ENCODE measurements around the gene AKAP6. TPM values are rescaled to one million over a fixed set of nuclear protein-coding genes. Genes with fewer than 3 reads are reported as not detected.

Gene AKAP6
- total RNA-seq, 1 donor from 2014 or later, result 8.5 TPM

DNA sequence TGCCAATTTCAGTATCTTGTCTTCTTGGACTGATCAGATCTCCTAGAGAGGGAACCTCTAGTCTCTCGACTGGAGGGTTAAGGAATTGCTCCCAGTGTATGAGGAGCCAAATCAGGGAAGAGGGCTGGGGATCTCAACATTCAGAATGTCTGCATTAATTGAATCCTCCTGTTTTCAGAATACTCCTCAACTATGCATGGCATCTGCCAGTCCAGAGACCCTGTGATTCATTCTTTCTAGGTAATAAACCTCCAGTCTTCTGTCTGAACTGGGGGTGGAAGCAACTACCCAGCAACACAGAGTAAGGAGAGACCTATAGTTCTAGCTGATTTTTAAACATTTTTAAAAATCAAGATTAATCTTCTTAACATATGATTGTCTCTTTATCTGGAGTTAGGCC is 92.7 kb downstream of the AKAP6 start:
- no peak for TF ChIP-seq CTCF (IDR thresholded peaks at IDR 0.05; ENCODE audit: unreplicated experiment)
- Mint-ChIP-seq H3K4me3 (no peak overlapping the region), H3K27me3 (ENCODE audit: low read depth) (no peaks in the 10 kb centered on the region)

GRCh38 chr14:32422440-32422839 is 93.3 kb downstream of the AKAP6 start:
- H3K36me3 Mint-ChIP-seq, result no peaks in the 10 kb centered on the region
- no peak overlapping the region for H3K4me3 Mint-ChIP-seq
- no peak for TF ChIP-seq CTCF (IDR thresholded peaks at IDR 0.05; ENCODE audit: unreplicated experiment)
- no peak overlapping the region for H3K27ac Mint-ChIP-seq
- peaks cover 29% of the 10 kb centered on the region for H3K4me1 Mint-ChIP-seq
- peaks cover 15% of the 10 kb centered on the region for H3K9me3 Mint-ChIP-seq
- no peak for DNase-seq (ENCODE audit: low spot score in 2 of 2, unreplicated experiment in 2 of 2)
- no peaks in the 10 kb centered on the region for H3K27me3 Mint-ChIP-seq (ENCODE audit: low read depth)

More for the DNA sequence above, 92.7 kb downstream of the AKAP6 start:
- Mint-ChIP-seq H3K9me3 (peaks cover 15% of the 10 kb centered on the region), H3K36me3 (no peaks in the 10 kb centered on the region), H3K4me1 (peaks cover 27% of the 10 kb centered on the region), H3K27ac (no peak overlapping the region)
- DNase-seq (ENCODE audit: low spot score in 2 of 2, unreplicated experiment in 2 of 2), result no peak

- Mint-ChIP-seq H3K4me3 (no peak overlapping the region), H3K36me3 (no peaks in the 10 kb centered on the region), H3K27me3 (ENCODE audit: low read depth) (no peaks in the 10 kb centered on the region), H3K27ac (no peak overlapping the region), H3K9me3 (peaks cover 15% of the 10 kb centered on the region), H3K4me1 (peaks cover 21% of the 10 kb centered on the region)
- no peak for DNase-seq (ENCODE audit: low spot score in 2 of 2, unreplicated experiment in 2 of 2)
- TF ChIP-seq CTCF (IDR thresholded peaks at IDR 0.05; ENCODE audit: unreplicated experiment), result no peak
These were observed 96.9 kb downstream of the AKAP6 start for GRCh38 chr14:32426028-32426427.

DNA sequence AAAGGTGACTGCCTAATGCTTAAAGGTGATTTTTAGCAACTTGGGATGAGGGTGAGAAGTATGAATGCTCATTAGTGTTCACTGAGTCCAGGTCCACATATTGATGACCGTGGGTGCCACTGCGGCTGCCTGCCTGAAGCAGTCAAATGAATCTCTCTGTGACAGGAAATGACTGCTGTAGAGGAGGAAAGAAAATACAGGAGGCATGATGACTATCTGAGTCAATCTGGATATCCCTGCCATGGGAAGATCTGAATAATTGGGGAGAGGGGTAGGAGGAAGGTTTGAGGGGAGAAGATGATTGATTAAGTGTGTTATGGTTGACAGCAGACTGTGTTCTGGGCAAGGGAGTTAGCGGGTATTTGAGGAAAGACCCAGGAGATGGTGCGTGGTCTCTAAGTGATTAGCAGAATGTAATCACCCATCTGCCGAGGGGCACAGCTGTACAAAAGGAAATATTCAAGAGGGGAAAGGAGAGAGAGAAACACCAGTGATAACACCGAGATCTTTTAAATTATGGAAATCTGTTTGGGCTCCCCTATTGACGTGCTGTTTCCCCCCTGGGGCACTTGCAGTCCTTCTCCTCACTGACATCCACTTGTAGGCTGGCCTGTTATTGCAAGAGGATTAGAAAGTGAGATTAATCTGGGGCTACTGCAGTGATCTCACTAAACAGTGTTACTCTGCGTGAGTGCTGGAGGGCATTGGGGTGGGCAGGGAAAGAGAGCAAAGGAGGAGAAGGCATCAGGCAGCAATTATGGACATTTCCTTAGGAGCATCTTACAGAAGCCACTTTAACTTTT is 97.7 kb downstream of the AKAP6 start:
- no peaks in the 10 kb centered on the region for H3K27me3 Mint-ChIP-seq (ENCODE audit: low read depth)
- H3K4me3 Mint-ChIP-seq, result no peak overlapping the region
- no peak for TF ChIP-seq CTCF (IDR thresholded peaks at IDR 0.05; ENCODE audit: unreplicated experiment)
- H3K27ac Mint-ChIP-seq, result no peak overlapping the region
- H3K36me3 Mint-ChIP-seq, result no peaks in the 10 kb centered on the region
- H3K4me1 Mint-ChIP-seq, result peaks cover 21% of the 10 kb centered on the region
- DNase-seq (ENCODE audit: low spot score in 2 of 2, unreplicated experiment in 2 of 2), result no peak
- peaks cover 15% of the 10 kb centered on the region for H3K9me3 Mint-ChIP-seq

- Mint-ChIP-seq H3K9me3 (peaks cover 9% of the 10 kb centered on the region), H3K36me3 (no peaks in the 10 kb centered on the region), H3K27me3 (ENCODE audit: low read depth) (no peaks in the 10 kb centered on the region), H3K4me3 (no peak overlapping the region), H3K4me1 (peaks cover 21% of the 10 kb centered on the region), H3K27ac (no peak overlapping the region)
- no peak for DNase-seq (ENCODE audit: low spot score in 2 of 2, unreplicated experiment in 2 of 2)
- no peak for TF ChIP-seq CTCF (IDR thresholded peaks at IDR 0.05; ENCODE audit: unreplicated experiment)
These were observed 98.8 kb downstream of the AKAP6 start for GRCh38 chr14:32427726-32428528.

All from mesothelial cell of epicardium (in vitro differentiated cells).